ENCODE data around the gene EID2. TPM values are rescaled to one million over a fixed set of nuclear protein-coding genes. Genes with fewer than 3 reads are reported as not detected.

Gene EID2
- total RNA-seq, 1 donor from 2014 or later = 6.8 TPM

- TF ChIP-seq CTCF (IDR thresholded peaks at IDR 0.05; ENCODE audit: insufficient read depth, low read length, severe bottlenecking) = no peak
- Histone ChIP-seq H3K27me3 (ENCODE audit: control insufficient read depth, insufficient read depth, low read length) (peaks cover 8% of the 10 kb centered on the region), H3K4me3 (ENCODE audit: low read depth, low read length) (no peak overlapping the region), H3K36me3 (ENCODE audit: control insufficient read depth, insufficient read depth, low read length) (no peaks in the 10 kb centered on the region)
- no peak for DNase-seq (ENCODE audit: low read depth)
- FAIRE-seq = no peak
Measured at GRCh38 chr19:39520541-39521484, 19.1 kb downstream of the EID2 start.

GRCh38 chr19:39518975-39519374, 21.0 kb downstream of the EID2 start:
- no peak for TF ChIP-seq CTCF (IDR thresholded peaks at IDR 0.05; ENCODE audit: insufficient read depth, low read length, severe bottlenecking)
- Histone ChIP-seq H3K4me3 (ENCODE audit: low read depth, low read length) (no peak overlapping the region), H3K36me3 (ENCODE audit: control insufficient read depth, insufficient read depth, low read length) (no peaks in the 10 kb centered on the region), H3K27me3 (ENCODE audit: control insufficient read depth, insufficient read depth, low read length) (peaks cover 25% of the 10 kb centered on the region)
- DNase-seq (ENCODE audit: low read depth) (no peak), FAIRE-seq (no peak)

- Histone ChIP-seq H3K4me3 (ENCODE audit: low read depth, low read length) (no peak overlapping the region), H3K27me3 (ENCODE audit: control insufficient read depth, insufficient read depth, low read length) (peaks cover 26% of the 10 kb centered on the region), H3K36me3 (ENCODE audit: control insufficient read depth, insufficient read depth, low read length) (no peaks in the 10 kb centered on the region)
- no peak for FAIRE-seq
- DNase-seq (ENCODE audit: low read depth) = no peak
- TF ChIP-seq CTCF (IDR thresholded peaks at IDR 0.05; ENCODE audit: insufficient read depth, low read length, severe bottlenecking) = no peak
Measured at GRCh38 chr19:39518458-39518857, 21.5 kb downstream of the EID2 start.

- Histone ChIP-seq H3K4me3 (ENCODE audit: low read depth, low read length) (no peak overlapping the region), H3K36me3 (ENCODE audit: control insufficient read depth, insufficient read depth, low read length) (no peaks in the 10 kb centered on the region), H3K27me3 (ENCODE audit: control insufficient read depth, insufficient read depth, low read length) (peaks cover 26% of the 10 kb centered on the region)
- TF ChIP-seq CTCF (IDR thresholded peaks at IDR 0.05; ENCODE audit: insufficient read depth, low read length, severe bottlenecking) = no peak
- DNase-seq (ENCODE audit: low read depth) (no peak), FAIRE-seq (no peak)
Measured at GRCh38 chr19:39517432-39517831, 22.5 kb downstream of the EID2 start.

GRCh38 chr19:39516270-39516669, 23.7 kb downstream of the EID2 start:
- TF ChIP-seq CTCF (IDR thresholded peaks at IDR 0.05; ENCODE audit: insufficient read depth, low read length, severe bottlenecking) = no peak
- H3K36me3 ChIP-seq (ENCODE audit: control insufficient read depth, insufficient read depth, low read length) = no peaks in the 10 kb centered on the region
- no peak overlapping the region for H3K4me3 ChIP-seq (ENCODE audit: low read depth, low read length)
- FAIRE-seq = no peak
- H3K27me3 ChIP-seq (ENCODE audit: control insufficient read depth, insufficient read depth, low read length) = peaks cover 26% of the 10 kb centered on the region
- no peak for DNase-seq (ENCODE audit: low read depth)

All from bronchial epithelial cell (primary cell).